ENCODE data around the gene SLC12A6. TPM values are rescaled to one million over a fixed set of nuclear protein-coding genes. Genes with fewer than 3 reads are reported as not detected.

The SLC12A6 gene
- total and polyA plus RNA-seq, 2 of the 13 experiments (the other 11 are each of a cell fraction or from before 2014, with no cell fraction given), result 15.2 to 30.1 TPM

GRCh38 chr15:34342737-34343575 is 5.4 kb upstream of the SLC12A6 start, which contains the start of the genes NOP10 and NUTM1 (continued):
- no peak for TF ChIP-seq TP53 (CRISPR knock-in tag; conservative IDR thresholded peaks at IDR 0.05)
- peak; percentile 30; the same call in 1 of the 2 replicates for TF ChIP-seq SP4 (CRISPR knock-in tag; IDR thresholded peaks at IDR 0.05)
- no peak for TF ChIP-seq GMEB2 (CRISPR knock-in tag; IDR thresholded peaks at IDR 0.05; ENCODE audit: low read depth)
- peak; percentile 22 to 29; a peak in 1 of 4 replicates for TF ChIP-seq EP300 (IDR thresholded peaks at IDR 0.05; ENCODE audit: low read depth in 2 of 2, low read length in 2 of 2)
- 0 out of 2 replicates have a peak, but pooled peaks have one; percentile 16 for TF ChIP-seq EP300 (CRISPR knock-in tag; IDR thresholded peaks at IDR 0.05; ENCODE audit: borderline replicate concordance)
- TF ChIP-seq ISX (CRISPR knock-in tag; conservative IDR thresholded peaks at IDR 0.05), result no peak; the same call in 1 of the 2 replicates
- peak; percentile 55; the same call in 1 of the 2 replicates for TF ChIP-seq ZZZ3 (CRISPR knock-in tag; IDR thresholded peaks at IDR 0.05; ENCODE audit: borderline replicate concordance)
- TF ChIP-seq KLF6 (CRISPR knock-in tag; IDR thresholded peaks at IDR 0.05), result 0 out of 2 replicates have a peak, but pooled peaks have one; percentile 29
- no peak for TF ChIP-seq PTBP1 (IDR thresholded peaks at IDR 0.05; ENCODE audit: low read depth, low read length, poor library complexity, severe bottlenecking)
- TF ChIP-seq PRMT3 (CRISPR knock-in tag; IDR thresholded peaks at IDR 0.05; ENCODE audit: borderline replicate concordance, low read depth), result no peak
- TF ChIP-seq ZNF839 (CRISPR knock-in tag; IDR thresholded peaks at IDR 0.05; ENCODE audit: borderline replicate concordance), result no peak
- no peak for TF ChIP-seq SUZ12 (IDR thresholded peaks at IDR 0.05; ENCODE audit: low read depth, low read length)
- TF ChIP-seq ZNF670 (CRISPR knock-in tag; IDR thresholded peaks at IDR 0.05; ENCODE audit: borderline replicate concordance), result 0 out of 2 replicates have a peak, but pooled peaks have one; percentile 17
- 0 out of 2 replicates have a peak, but pooled peaks have one; percentile 42 for TF ChIP-seq ZNF232 (CRISPR knock-in tag; IDR thresholded peaks at IDR 0.05; ENCODE audit: borderline replicate concordance)
- TF ChIP-seq CREB3 (CRISPR knock-in tag; IDR thresholded peaks at IDR 0.05), result no peak
- TF ChIP-seq DBP (CRISPR knock-in tag; IDR thresholded peaks at IDR 0.05; ENCODE audit: not compliant biosample characterization), result no peak
- TF ChIP-seq CBFB (CRISPR knock-in tag; IDR thresholded peaks at IDR 0.05), result no peak; the same call in 1 of the 2 replicates
- no peak for TF ChIP-seq SRF (IDR thresholded peaks at IDR 0.05; ENCODE audit: low read depth, low read length)
- TF ChIP-seq ZNF337 (CRISPR knock-in tag; IDR thresholded peaks at IDR 0.05; ENCODE audit: borderline replicate concordance, low read depth), result peak; percentile 71; the same call in 1 of the 2 replicates
- TF ChIP-seq ZNF234 (CRISPR knock-in tag; conservative IDR thresholded peaks at IDR 0.05), result no peak
- TF ChIP-seq REXO4 (CRISPR knock-in tag; IDR thresholded peaks at IDR 0.05; ENCODE audit: borderline replicate concordance), result no peak
- TF ChIP-seq SRY (CRISPR knock-in tag; IDR thresholded peaks at IDR 0.05), result peak; percentile 62; the same call in 1 of the 2 replicates
- TF ChIP-seq ZBTB7A (CRISPR knock-in tag; IDR thresholded peaks at IDR 0.05), result no peak
- no peak for TF ChIP-seq ZNF282 (IDR thresholded peaks at IDR 0.05; ENCODE audit: partially characterized antibody)
- TF ChIP-seq HNRNPH1 (optimal IDR thresholded peaks at IDR 0.05; ENCODE audit: low read depth, low read length), result no peak
- no peak for TF ChIP-seq ARHGAP35 (CRISPR knock-in tag; IDR thresholded peaks at IDR 0.05; ENCODE audit: borderline replicate concordance)

Data from HepG2 (cell line).